Fibroblast of pulmonary artery (primary cell): Measurements from ENCODE around the gene CFAP99.
"Not testable (repeated sequence)": the region's sequence is repeated elsewhere in the genome, so short reads cannot be mapped to it uniquely, and the experiment has no call there.

ENCODE experiments used
- DNase-seq: peaks from one replicate; pipeline ENCODE4 v3.0.0-alpha.2; 2010; ENCODE audit warnings: low read depth
- H3K4me3 ChIP-seq: replicated peaks from 2 replicates; pipeline ENCODE4 v1.5.1; 2011; ENCODE audit warnings: low read depth, mild to moderate bottlenecking, control low read depth, low read length, moderate library complexity
- TF ChIP-seq, protein P1 (sequence below): IDR thresholded peaks from 2 replicates; pipeline ENCODE4 v1.5.1; 2011; ENCODE audit warnings: mild to moderate bottlenecking, control low read depth, low read length, inconsistent platforms; ENCODE audit errors: missing control alignments

CFAP99 gene

DNA sequence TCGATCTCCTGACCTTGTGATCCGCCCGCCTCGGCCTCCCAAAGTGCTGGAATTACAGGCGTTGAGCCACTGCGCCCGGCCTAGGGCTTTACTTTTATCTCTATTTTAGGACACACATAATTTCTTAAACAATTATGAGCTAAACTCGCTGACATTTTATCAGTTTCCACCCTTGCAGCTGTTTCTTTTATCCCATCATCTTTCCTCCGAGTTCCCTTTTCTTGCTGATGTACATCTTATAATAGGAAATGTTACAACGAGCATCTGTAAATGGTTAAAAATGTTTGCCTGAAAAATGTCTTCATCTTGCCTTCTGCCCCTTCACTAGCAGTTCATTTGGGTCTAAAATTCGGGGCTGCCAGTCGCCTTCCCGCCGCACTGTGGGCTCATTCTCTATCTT lies 41.5 kb upstream of the CFAP99 start:
- TF ChIP-seq, protein P1, sequence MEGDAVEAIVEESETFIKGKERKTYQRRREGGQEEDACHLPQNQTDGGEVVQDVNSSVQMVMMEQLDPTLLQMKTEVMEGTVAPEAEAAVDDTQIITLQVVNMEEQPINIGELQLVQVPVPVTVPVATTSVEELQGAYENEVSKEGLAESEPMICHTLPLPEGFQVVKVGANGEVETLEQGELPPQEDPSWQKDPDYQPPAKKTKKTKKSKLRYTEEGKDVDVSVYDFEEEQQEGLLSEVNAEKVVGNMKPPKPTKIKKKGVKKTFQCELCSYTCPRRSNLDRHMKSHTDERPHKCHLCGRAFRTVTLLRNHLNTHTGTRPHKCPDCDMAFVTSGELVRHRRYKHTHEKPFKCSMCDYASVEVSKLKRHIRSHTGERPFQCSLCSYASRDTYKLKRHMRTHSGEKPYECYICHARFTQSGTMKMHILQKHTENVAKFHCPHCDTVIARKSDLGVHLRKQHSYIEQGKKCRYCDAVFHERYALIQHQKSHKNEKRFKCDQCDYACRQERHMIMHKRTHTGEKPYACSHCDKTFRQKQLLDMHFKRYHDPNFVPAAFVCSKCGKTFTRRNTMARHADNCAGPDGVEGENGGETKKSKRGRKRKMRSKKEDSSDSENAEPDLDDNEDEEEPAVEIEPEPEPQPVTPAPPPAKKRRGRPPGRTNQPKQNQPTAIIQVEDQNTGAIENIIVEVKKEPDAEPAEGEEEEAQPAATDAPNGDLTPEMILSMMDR: no peak
- DNase-seq: no peak
- no peak overlapping the region for H3K4me3 ChIP-seq

DNA sequence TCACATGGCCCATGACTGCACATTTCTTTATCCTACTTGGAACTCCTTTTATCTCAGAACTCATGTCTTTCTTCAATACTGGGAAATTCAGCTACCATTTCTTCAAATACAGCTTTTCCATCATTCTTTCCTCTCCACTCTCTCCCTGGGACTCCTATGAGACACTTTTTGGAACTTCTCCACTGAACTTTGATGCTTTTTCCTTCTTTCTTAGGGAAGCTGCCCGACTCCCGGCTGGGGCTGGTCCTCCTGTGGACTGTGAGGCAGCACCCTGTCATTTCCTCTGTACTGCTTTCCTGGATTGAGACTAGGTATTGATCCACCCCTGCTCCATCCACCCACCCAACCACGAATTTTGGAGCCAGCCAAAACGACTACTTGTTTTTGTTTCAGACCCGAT lies 40.4 kb upstream of the CFAP99 start:
- TF ChIP-seq, protein P1: no peak
- no peak for DNase-seq
- H3K4me3 ChIP-seq: no peak overlapping the region

DNA sequence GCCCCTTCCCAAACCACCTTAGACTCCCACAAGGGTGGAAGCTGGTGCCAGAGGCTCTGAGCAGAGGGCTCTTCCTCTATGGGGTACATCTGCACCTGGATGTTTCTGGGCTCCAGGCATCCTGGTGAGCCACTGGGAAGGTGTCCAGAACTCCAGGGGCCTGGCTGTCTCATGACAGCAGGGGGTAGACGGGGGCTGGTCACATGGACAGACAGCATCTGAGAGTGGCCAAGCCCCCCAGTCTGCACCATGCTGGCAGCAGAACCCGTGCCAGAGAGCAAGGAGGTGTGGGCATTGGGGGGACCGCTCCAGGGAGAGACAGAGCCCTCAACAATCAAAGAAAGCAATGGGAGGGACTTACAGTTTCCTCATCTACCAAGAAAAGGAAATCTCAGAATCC lies 39.9 kb upstream of the CFAP99 start:
- no peak overlapping the region for H3K4me3 ChIP-seq
- TF ChIP-seq, protein P1: no peak
- DNase-seq: no peak

DNA sequence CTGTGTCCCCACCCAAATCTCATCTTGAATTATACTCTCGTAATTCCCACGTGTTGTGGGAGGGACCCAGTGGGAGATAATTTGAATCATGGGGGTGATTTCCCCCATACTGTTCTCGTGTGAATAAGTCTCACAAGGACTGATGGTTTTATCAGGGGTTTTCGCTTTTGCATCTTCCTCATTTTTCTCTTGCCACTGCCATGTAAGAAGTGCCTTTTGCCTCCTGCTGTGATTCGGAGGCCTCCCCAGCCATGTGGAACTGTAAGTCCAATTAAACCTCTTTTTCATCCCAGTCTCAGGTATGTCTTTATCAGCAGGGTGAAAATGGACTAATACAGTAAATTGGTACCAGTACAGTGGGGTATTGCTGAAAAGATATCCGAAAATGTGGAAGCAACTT lies 38.2 kb upstream of the CFAP99 start:
- H3K4me3 ChIP-seq, DNase-seq: not testable (repeated sequence)

DNA sequence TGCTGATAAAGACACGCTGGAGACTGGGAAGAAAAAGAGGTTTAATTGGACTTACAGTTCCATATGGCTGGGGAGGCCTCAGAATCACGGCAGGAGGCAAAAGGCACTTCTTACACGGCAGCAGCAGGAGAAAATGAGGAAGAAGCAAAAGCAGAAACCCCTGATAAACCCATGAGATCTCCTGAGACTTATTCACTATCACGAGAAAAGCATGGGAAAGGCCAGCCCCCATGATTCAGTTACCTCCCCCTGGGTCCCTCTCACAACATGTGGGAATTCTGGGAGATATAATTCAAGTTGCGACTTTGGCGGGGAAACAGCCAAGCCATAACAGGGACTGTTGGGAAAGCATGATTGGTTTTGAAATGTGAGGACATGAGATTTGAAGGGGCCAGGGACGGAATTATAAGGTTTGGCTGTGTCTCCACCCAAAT lies 36.0 kb upstream of the CFAP99 start:
- not testable (repeated sequence) for DNase-seq, H3K4me3 ChIP-seq

DNA sequence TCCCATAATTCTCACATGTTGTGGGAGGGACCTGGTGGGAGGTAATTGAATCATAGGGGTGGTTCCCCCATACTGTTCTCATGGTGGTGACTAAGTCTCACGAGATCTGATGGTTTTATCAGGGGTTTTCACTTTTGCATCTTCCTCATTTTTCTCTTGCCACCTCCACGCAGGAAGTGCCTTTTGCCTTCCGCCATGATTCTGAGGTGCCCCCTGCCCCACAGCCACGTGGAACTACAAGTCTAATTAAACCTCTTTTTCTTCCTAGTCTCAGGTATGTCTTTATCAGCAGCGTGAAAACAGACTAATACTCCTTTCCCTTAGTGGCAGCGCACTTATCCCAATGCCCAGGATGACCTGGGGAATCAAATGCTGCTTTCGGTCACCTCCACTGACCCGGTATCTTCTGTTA lies 35.5 kb upstream of the CFAP99 start:
- not testable (repeated sequence) for DNase-seq

DNA sequence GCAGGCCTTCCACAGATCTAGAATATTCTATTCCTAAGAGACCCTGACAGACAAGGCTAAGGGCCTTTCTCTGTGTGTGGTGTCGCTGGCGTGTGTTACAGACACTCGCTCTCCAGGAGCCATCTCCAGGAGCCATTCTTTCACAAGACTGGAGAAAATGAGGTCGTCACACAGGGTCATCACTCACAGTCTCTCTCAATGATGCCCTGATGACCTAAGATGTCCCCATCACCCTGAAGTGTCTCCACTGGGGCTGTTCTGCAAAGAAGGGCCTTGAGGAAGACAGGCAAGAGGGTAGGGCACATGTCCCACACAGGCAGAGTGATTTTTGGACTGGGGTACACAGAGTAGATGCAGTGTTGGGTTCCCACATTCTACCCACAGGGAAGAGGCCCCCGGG lies 35.0 kb upstream of the CFAP99 start:
- TF ChIP-seq, protein P1: no peak

More for the DNA sequence above, 35.5 kb upstream of the CFAP99 start:
- H3K4me3 ChIP-seq: not testable (repeated sequence)

DNA sequence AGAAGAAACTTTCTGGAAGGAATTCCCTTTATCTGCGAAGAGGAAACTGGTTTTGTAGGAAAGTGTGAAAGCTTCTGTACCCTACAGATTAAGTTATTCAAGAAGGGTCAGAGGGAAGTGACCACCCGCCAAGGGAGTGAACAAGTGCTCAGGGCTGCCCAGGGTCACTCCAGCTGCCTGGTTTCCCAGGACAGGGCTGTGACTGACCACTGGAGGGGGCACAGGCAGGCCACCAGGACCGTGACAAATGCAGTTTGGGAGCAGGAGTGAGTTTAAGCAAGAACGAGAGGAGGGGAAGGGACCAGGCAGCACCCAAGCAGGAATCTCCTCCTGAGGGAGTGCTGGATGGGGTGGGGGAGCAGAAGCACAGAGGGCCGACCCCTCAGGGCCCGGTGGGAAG lies 34.5 kb upstream of the CFAP99 start:
- TF ChIP-seq, protein P1: no peak
- H3K4me3 ChIP-seq: no peak overlapping the region
- DNase-seq: no peak

More for the DNA sequence above, 35.0 kb upstream of the CFAP99 start:
- H3K4me3 ChIP-seq: no peak overlapping the region
- DNase-seq: no peak

DNA sequence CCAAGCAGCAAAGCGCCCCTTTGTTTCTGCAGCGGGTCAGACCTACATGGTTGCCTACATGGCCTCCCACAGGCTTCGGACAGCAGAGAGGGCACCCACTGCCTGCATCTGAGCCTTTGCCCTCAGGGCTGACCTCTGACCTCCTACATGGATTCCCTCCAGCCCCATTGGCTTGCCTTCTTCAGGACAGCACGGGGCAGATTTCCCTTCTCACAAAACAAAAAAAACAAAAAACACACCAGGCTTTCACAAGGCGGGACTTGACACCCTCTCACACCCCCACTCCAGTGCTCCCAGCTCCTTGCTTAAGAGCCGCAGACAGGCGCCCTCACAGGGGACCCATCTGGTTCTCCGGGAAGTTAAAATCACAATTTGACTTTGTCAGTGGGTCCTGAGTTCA lies 33.2 kb upstream of the CFAP99 start:
- TF ChIP-seq, protein P1: no peak
- no peak for DNase-seq

More for the DNA sequence above, 33.2 kb upstream of the CFAP99 start:
- H3K4me3 ChIP-seq: no peak overlapping the region
